ENCODE data around the gene SP2.

SP2 gene

GRCh38 chr17:47975189-47975822, 79.3 kb downstream of the SP2 start:
- TF ChIP-seq CTCF (IDR thresholded peaks at IDR 0.05; ENCODE audit: insufficient read depth, low read depth, low read length, missing control alignments): no peak
- no peak overlapping the region for H3K4me3 ChIP-seq (ENCODE audit: low read length)
- no peak for DNase-seq (ENCODE audit: low read depth)

- no peak for DNase-seq (ENCODE audit: low read depth)
- no peak overlapping the region for H3K4me3 ChIP-seq (ENCODE audit: low read length)
- TF ChIP-seq CTCF (IDR thresholded peaks at IDR 0.05; ENCODE audit: insufficient read depth, low read depth, low read length, missing control alignments): no peak
Observed at GRCh38 chr17:47975823-47976205, 79.8 kb downstream of the SP2 start.

GRCh38 chr17:47978324-47978723, 82.3 kb downstream of the SP2 start:
- no peak overlapping the region for H3K4me3 ChIP-seq (ENCODE audit: low read length)
- TF ChIP-seq CTCF (IDR thresholded peaks at IDR 0.05; ENCODE audit: insufficient read depth, low read depth, low read length, missing control alignments): peak; percentile 68
- DNase-seq (ENCODE audit: low read depth): peak; percentile 58

Data from epithelial cell of esophagus (primary cell).